Endothelial cell of hepatic sinusoid (primary cell): ENCODE data around the gene FBXL5.

Experiments
- in situ Hi-C: cut with HindIII; loops from 2 replicates; pipeline ENCODE4 v1.10.0; 2017; ENCODE audit warnings: low sequenced_read_pairs

The FBXL5 gene

DNA sequence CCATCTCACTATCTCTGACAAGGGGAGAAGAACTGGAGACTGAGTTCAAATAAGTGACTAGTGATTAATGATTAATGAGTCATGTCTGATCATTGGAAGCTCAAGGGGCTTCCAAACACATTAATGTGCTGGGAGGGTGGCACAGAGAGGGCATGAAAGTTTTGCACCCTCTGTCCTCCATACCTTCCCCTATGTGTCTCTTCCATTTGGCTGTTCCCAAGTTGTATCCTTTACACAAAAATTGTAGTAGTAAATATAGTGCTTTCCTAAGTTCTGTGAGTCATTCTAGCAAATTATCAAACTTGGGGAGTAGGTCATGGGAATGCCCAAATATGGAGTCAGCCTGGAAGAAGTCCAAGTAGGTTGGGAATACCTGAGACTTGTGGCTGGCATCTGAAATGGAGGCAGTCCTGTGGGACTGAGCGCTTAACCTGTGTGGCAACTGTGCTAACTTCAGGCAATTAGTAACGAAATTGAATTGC is 22.4 kb upstream of the FBXL5 start:
- in situ Hi-C loops = no loop called here

DNA sequence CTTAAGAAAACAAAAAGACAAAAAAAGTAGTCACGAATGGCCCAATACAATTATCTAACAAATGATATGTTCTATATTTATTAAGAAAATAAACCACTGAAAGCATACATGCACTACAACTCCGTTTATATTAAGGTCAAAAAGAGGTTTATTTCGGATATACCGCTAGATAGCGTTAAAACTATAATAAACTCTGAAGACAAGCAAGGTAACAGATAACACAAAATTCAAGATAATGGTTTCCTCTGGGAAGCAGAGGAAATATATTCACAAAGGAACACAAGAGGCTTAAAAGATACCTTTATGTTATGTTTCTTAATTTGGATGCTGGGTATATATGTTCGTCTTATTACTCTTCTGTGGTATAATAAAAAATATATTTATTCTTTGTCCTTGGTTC is 21.7 kb upstream of the FBXL5 start:
- in situ Hi-C loops = no loop called here

DNA sequence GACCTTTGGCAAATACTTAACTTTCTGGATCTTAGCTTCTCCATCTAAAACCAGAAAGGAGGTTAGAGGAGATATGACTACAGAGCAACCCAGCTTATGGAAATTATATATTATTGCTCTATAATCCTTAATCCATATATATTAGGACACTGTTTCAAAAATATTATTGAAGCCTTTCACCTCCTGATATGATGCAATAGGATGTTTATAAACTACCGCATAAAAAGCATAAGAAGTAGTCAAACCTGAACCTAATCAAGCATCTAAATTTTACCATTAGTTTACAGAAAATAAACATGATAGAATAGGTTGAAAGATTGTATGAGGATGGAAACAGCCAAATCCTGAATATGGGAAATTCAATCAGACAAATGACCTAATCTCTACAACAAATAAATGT is 20.9 kb upstream of the FBXL5 start:
- in situ Hi-C loops = no loop called here

DNA sequence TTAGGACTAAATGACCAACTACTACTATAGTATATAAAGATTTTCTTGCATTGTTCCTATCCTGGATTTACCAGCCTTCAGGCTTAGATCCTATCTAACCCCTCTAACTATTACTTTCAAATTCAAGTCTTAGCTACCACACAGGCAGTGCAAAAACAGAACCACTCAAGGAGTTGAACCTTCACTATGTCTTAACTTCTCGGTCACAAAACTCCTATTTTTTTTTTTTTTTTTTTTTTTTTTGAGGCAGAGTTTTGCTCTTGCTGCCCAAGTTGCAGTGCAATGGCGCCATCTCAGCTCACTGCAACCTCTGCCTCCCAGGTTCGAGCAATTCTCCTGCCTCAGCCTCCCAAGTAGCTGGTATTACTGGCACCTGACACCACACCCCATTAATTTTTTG is 20.2 kb upstream of the FBXL5 start:
- in situ Hi-C loops = no loop called here

DNA sequence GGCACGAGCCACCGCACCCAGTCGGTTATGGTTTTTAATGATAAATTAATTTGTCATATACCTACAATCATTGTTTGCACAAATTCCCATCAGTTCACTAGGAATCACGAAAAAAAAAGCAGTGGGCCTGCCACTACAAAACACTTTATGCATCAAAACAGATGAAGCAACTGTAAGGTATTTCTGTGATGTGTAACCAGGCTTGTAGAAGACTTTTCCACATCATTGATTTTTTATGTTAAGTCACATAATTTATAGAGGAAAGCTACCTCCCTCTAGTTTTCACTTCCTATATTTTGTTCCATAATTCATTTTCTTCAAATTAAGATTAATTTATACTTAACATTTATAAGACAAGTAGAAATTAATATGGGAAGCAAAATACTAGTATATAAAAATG is 19.8 kb upstream of the FBXL5 start:
- in situ Hi-C loops = no loop called here

DNA sequence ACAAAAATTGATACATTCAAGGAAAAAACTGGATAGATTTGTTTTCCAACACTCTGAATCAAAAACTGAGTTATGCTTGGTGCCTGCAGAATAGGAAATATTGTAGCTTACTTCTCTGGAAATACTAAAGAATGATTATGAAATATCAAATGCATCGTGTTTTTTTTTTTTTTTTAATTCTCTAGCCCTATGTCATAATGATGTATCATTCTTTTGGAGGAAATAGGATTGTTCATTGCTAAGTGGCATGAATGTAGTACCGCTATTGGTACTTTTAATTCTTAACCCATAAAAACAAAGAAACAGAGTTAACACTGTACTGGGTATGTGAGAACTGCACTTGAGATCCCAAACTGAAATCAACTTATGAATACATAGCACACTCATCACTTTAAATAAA is 18.9 kb upstream of the FBXL5 start:
- in situ Hi-C loops = no loop called here

DNA sequence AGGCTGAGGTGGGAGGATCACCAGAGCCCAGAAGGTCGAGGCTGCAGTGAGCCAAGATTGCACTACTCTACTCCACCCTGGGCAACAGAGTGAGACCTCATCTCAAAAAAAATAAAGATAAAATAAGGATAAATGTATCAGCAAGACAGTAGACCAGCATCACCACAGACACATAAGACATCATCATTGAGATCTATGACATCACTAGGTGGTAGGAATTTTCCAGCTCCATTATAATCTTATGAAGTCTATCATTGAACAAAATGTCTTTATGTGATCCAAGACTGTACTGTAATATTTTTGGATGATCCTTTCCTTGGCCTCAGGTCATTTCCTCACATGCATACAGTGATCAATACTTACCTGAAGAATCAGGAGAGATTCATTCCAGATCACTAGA is 18.2 kb upstream of the FBXL5 start:
- in situ Hi-C loops = no loop called here

DNA sequence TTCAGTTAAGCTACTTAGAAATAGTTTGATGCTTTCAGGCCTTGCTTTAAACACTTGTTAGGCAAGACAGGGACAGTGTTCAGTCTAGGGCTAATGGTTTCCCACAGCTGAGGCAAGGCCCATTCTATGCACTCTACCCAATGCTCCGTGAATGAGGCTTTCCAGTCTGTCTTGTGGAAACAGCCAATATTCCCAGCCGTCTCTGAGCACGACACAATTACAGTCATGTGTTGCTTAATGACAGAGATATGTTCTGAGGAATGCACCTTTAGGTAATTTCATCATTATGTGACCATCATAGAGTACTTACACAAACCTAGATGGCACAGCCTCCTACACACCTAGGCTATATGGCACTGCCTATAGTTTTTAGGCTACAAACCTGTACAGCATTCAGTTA is 16.9 kb upstream of the FBXL5 start:
- in situ Hi-C loops = no loop called here

DNA sequence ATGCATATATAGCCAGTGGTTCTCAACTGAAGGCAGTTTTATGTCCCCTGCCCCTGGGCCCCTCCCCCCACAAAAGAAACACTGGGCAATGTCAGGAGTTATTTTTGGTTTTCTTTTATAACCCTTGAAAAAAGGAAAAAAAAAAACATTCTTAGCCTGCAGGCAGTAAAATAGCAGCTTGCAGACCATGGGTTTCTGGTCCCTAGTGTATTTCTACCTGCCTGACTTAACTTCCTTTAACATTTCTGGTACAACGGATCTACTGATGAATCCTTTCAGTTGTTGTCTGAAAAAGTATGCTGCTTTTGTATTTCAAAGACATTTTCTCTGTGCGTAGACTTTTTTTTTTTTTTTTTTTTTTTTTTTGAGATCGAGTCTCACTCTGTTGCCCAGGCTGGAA is 15.4 kb upstream of the FBXL5 start:
- in situ Hi-C loops = no loop called here

DNA sequence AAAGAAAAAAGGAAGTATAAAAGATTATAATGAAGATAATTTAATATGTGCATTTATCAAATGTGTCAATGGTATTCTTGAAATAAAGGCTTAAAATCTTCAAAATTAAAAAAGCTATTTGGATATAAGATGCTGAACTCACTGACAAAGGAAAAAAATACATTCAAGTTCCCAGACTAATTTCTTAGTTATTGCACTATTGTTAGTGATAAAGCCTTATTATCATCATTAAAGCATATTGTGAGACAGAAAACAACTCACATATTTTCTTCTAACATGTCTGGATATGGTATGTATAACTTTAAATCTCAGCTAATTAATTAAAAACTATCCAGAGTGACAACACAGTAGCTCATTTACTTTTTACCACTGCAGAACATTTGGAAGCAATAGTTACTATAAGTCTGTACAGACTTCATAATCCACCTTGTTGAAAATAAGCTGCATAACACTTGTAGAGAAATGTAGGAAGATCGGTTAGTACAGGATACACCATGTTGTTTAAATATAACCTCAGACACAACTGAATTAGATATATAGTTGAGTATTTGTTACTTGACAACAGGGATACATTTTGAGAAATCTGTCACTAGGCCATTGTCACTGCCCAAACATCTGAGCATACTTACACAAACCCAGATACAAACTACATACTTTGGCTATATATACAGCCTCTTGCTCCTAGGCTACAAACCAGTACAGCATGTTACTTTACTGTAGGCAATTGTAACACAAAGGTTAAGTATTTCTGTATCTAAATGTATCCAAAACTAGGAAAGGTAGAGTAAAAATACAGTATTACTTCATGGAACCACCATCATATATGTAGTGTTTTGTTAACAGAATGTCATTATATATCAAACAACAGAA is 13.6 kb upstream of the FBXL5 start:
- in situ Hi-C loops = no loop called here

DNA sequence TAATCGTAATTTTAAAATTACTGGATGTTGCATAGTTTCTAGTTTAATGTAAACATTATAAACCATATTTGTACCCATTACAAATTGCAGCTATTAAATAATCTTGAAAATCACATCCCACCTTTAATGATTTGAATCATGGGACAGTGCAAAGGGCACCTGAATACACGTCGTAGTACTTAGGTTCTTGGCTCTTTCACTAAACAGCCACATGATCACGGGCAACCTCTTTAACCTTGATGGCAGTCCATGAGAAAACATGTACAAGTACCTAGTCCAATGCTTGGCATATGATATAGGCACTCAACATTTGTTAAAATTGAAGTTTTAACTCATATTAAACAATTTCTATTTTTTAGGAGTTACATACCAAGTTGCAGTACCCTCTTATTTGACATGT is 11.8 kb upstream of the FBXL5 start:
- in situ Hi-C loops = no loop called here

DNA sequence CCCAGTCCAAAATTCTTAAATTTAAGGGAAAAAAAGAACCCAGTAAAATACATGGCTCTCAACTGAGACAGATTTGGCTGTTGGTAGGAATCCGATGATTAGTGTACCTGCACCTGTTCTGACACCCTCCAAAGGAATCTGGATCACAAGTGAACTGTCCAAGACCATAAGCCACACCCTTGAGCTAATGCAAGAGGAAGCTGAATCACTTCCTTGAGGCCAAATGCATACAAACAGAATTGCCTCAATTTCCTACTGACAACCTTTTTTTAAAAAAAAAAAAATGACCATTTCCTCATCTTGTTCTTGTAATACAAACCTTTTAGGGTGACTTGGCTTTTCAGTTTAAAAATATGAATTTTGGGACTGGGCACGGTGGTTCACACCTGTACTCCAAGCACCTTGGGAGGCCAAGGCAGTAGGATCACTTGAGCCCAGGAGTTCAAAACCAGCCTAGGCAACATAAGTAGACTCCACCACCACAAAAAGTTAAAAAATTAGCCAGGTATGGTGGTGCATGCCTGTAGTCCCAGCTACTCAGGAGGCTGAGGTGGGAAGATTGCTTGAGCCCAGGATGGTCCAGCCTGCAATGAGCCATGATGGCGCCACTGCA is 10.7 kb upstream of the FBXL5 start:
- in situ Hi-C loops = no loop called here

DNA sequence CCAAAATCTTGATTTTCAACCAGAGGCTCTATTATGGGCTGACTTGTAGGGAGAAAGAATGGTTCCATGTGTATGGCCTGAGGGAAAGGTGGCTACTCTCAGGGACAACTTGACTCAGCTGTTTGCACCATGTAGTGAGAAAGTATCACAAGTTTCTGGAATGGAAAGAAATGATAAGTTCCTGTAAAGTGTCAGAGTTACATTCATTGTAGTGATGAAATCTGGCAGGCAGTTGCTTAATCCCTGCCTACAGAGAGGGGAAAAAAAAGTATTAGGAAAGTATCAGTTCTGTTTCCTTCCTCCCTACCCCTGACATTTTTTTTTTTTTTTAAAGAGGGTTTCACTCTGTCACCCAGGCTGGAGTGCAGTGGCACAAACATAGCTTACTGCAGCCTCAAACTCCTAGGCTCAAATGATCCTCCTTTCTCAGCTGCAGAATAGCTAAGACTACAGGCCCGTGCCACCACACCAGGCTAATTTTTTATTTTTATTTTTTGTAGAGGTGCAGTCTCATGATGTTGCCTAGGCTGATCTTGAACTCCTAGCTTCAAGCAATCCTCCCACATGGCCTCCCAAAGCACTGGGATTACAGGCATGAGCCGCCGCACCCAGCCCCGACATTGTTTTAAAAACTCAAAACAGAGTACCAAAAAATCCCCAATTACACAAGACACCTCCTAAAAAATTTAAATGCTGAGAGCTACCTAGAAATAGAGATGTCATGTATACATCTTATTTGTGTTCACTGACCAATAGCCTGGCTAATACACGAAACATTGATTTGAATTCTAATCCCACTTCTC is 4.8 kb upstream of the FBXL5 start:
- in situ Hi-C loops = no loop called here

DNA sequence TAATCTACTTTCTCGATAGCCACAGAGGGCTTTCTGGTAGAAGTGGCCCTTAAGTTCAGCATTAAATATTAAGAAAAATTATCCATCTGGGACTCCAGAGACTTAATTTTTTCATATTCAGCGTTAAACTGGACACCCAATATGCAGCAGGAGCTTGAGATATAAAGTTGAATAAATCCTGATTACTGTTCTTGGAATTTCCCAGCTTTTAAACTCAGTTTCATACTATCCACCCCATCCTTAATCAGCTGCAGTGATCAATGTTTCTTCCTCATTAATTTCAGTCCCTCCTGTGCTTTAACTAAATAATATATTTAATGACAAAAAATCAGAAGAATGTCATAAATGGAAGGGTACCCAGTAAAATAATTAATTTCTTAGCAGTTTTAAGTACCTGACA is 3.6 kb upstream of the FBXL5 start:
- in situ Hi-C loops = no loop called here

DNA sequence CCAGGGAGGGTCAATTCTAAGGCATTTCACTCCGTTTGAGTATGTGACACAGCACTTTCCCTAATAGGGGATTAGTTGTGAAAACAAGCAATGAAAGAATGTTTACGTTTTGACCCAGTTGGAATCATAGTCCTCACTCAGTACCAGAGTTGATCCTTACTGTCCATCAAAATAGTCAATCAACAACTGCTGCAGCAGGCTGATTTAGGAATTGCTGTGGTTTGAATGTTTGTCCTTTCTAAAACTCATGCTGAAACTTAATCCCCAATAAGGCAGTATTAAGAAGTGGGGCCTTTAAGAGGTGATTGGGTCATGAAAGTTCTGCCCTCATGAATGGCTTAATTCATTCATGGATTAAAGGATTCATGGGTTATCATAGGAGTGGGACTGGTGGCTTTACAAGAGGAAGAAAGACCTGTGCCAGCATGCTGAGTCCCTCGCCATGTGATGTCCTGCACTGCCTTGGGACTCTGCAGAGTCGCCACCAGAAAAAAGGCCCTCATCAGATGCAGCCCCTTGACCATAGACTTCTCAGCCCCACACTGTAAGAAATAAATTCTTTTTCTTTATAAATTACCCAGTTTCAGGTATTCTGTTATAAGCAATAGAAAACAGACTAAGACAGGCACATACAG is 3.1 kb upstream of the FBXL5 start:
- in situ Hi-C loops = no loop called here

DNA sequence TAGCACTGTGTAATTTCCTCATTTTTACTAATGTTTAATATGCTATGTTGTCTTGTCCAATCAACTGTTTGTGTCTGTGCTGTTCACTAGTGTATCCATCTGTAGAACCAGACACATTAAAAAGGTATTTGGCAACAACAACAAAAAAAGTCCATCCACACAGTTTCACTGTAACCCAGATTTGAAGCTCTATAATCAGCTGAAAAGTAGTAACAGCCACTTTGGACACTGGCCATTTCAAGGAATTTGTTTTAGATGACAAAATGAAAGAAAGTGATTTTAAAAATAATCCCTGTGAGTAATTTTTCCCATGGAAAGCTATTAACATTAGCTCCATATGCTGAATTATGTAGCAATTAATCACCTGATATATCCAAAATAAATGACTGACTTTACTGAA is 2.2 kb upstream of the FBXL5 start:
- in situ Hi-C loops = no loop called here

DNA sequence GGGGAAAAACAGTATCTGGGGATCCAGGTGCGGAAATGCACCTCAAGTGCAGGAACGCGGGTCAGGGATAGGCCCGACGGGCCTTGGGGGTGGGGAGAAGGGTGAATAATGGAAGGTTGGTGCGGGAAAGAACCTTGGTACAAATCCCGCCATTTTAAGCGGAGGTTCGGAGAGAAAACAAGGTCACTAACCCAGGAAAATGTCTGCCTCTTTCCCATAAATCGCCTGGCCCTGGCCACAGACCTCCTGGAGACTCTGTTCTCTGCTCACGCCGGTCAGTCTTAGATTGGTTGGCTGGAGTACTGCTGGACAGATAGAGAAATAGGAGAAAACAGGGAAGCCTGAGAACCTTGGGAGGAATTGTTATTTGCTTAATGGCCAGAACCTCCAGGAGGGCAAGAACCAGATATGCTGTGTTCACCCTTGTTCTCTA is 897 bp upstream of the FBXL5 start:
- in situ Hi-C loops = no loop called here

DNA sequence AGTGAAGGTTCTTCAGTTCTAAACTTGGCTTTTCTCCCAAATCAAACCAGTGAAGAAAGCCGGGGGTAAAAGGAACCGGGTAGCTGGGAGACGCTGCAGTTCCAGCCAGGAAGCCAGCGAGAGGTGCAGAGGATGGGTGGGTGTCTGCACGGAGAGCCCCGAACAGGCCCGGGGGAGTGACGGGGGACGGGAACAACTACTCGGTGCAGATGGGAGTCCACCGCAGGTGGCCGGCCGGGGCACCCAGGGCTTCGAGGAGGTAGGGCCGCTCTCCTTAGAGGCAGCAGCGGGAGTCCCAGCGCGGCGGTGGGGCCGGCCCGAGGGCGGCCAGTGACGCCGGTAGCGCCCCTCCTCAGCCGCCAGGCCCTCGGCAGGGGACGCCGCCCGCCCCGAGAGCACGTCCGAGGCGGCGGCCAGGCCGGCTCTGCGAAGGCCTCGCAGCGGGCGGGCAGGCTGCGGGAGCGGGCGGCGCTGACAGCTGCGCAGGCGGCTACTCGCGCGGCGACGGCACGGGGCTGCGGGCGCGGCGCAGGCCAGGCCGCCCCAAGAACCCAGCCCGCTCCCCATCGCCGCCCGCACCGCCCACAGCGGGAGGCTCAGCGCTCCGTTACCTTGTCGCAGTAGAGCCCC is 449 bp downstream of the FBXL5 start:
- in situ Hi-C loops = no loop called here

DNA sequence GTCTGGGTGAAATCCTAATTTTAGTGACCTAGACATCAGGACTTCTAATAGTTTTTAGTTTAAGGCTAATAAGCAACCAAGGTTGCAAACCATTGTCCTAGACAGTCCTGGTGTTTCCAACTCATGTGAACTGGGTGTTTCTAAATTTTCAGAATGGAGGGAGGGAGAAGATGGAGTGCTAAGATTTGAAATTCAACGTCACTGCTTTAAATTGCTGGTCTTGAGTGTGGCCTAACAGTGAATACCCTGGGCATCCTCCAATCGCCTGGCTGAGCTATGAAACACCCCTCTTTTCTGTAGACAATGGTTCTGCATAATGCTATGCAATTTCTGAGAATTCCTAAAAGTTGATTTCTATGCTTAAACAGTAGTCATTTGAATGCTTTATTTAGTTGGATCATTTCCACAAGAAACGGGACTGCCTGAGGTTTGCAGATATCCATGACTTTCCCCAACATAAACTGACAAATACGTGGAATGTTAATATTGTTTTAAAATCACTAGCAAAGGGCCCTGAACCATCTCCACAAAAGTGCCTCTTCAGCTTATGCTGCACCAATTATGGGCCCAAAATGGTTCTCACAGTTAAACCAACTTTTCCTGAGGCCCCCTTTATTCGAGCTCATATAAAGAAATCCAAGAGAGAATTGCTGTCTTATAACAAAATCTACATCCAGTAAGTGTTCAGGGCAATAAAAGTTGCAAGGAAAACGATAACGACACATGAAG is 1.1 kb downstream of the FBXL5 start:
- in situ Hi-C loops = no loop called here

DNA sequence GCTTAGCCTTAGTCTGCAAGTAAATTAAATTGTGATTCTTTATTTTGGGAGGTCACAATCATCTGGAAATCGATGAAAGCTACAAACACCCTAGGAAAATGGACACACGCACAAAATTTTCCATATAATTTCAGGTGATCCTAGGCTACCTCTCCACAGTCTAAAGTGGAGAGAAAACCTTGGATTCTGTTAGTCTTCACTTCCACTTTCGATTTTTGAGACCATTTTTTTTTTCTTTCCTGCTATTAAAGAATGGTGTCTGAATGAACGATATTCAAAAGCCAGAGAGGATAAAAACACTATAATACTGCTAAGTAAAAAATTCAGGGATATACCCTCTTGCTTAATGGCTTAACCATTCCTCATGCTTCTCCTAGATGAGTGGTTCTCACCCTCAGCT is 1.7 kb downstream of the FBXL5 start:
- in situ Hi-C loops = no loop called here
